Adrenal gland (tissue), 12 donors: Measurements from ENCODE around the gene TRMT10A. TPM values are rescaled to one million over a fixed set of nuclear protein-coding genes. Genes with fewer than 3 reads are reported as not detected.

ENCODE experiments used
- polyA plus RNA-seq, 3 donors: library from polyadenylated mRNA; stranded (reverse); fragments of 200-250 nt in 2 of 3; fragments of 350-450 nt in 1 of 3; fragmentation: Illumina TruSeq in 1 of 3; extraction: RNeasy Lipid Tissue Mini Kit (QIAGEN cat#74804) in 1 of 3; gene quantifications; one replicate each; pipeline ENCODE4 v1.2.3, GENCODE V29; 2013 to 2014
- total RNA-seq, 9 donors: library from RNA; depleted of rRNA in 4 of 9; stranded (reverse); fragments of >200 nt in 4 of 9; fragments of 120-200 nt in 1 of 9; fragmentation: NEBNext Ultra II Directional in 1 of 9; extraction: Animal tissue kit (Norgen Biotek cat#: 25700) in 1 of 9; gene quantifications; one replicate each; pipeline versions ENCODE4 v1.1.0 to v1.2.4, GENCODE V29; 2013 to 2023
- donor health status: healthy with polysubstance abuse.
- donor health status: Bipolar disorder and iron deficiency.
- donor health status: DM: yes; HTN: yes; CAD: no.
- donor health status: DM: no; HTN: no; CAD: no.
- donor health status: DM: no; HTN: no; CAD: no.
- donor health status: DM: yes; HTN: yes; CAD: no.

The TRMT10A gene
- total and polyA plus RNA-seq, 12 donors: 2.1 to 20.4 (median 5.3) TPM

Other genes starting within 250 kb of the TRMT10A start
- 100 to 1,000 TPM in 8 of 9 donors, 10 to 100 TPM in 1; 20.0 to 615 (median 360) TPM for gene ADH1B, start 242.6 kb downstream of the TRMT10A start, total RNA-seq
- 100 to 1,000 TPM; 118 to 208 (median 142) TPM for gene ADH1B, start 242.6 kb downstream of the TRMT10A start, polyA plus RNA-seq
- gene ADH1C, start 211.3 kb downstream of the TRMT10A start, total RNA-seq: 1 to 10 TPM in 5 of 9 donors, under 1 TPM in 4; 0.32 to 3.6 (median 1.1) TPM
- gene ADH1C, start 211.3 kb downstream of the TRMT10A start, polyA plus RNA-seq: 1 to 10 TPM in 2 of 3 donors, under 1 TPM in 1; 0.51 to 3.4 (median 1.5) TPM
- gene ADH7, start 128.7 kb downstream of the TRMT10A start, total RNA-seq: not detected
- gene ADH7, start 128.7 kb downstream of the TRMT10A start, polyA plus RNA-seq: under 1 TPM in 1 of 3 donors, not detected in 2; 0.13 TPM
- gene C4orf17, start 53.0 kb downstream of the TRMT10A start, total RNA-seq: not detected
- not detected for gene C4orf17, start 53.0 kb downstream of the TRMT10A start, polyA plus RNA-seq
- under 1 TPM in 8 of 9 donors, not detected in 1; 0.26 to 0.98 (median 0.40) TPM for gene MTTP, start 10.8 kb upstream of the TRMT10A start, total RNA-seq
- gene MTTP, start 10.8 kb upstream of the TRMT10A start, polyA plus RNA-seq: under 1 TPM; 0.16 to 0.37 (median 0.17) TPM
- gene C4orf54, start 93.8 kb upstream of the TRMT10A start, total RNA-seq: under 1 TPM in 8 of 9 donors, not detected in 1; under 0.01 to 0.37 (median 0.12) TPM
- gene C4orf54, start 93.8 kb upstream of the TRMT10A start, polyA plus RNA-seq: under 1 TPM; 0.03 to 0.09 (median 0.08) TPM